Hematopoietic multipotent progenitor cell treated with erythropoietin and hydrocortisone succinate and interleukin-3 and kit ligand, for 4 days (in vitro differentiated cells): ENCODE results near the gene TREX2.
A peak's percentile ranks its signal among the peaks of the same experiment; 100 is the strongest.

Experiments used
- DNase-seq: peaks from one replicate; pipeline ENCODE4 v3.0.0-alpha.2; 2015

Gene TREX2

DNA sequence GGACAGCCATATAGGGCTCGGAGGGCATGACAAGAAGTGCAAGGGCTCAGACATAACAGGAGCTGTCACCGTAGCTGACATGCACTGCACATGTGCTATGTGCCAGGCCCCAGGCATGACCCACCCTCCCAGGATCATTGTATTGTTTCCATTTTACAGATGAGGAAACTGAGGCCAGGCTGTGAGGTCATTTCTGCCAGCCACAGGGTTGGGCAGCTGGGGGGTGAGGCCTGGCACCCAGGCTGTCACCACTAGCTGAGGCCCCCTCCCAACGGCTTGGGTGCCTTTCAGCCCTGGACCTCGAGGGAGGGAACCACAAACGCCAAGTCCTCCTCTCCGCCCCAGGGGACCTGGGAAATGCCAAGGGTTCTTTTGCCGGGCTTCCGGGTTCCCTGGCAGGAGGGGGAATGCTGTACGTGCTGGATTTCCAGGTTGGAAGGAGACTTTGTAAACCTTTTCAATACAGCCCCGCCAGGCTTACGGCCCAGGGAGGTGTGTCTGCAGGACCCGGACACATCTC, 12.6 kb downstream of the TREX2 start:
- DNase-seq, result no peak

GRCh38 chrX:153430796-153431195, 15.1 kb downstream of the TREX2 start:
- DNase-seq, result no peak

GRCh38 chrX:153426204-153426603, 19.7 kb downstream of the TREX2 start:
- no peak for DNase-seq

- DNase-seq, result no peak
Measured at GRCh38 chrX:153423652-153424051, 22.2 kb downstream of the TREX2 start.

DNA sequence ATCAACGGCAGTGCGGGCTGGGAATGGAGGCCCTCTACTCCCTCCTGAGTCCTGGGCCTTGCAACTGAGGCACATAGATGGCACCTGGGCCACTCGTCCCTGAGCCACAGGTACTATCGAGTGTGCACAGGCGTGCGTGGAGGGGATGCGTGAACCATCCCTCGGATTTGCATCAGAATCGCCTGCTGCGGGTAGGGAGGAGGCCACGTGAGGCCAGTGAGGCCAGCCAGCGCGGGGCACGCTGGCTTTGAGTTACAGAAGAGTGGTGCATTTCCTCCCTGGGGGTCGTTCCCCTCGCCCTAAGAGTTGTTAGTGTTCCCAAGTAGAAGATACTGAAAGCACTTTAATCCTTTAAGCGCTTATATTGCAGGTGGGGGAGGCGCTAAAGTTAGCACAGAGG, 24.0 kb downstream of the TREX2 start:
- DNase-seq, result no peak

DNA sequence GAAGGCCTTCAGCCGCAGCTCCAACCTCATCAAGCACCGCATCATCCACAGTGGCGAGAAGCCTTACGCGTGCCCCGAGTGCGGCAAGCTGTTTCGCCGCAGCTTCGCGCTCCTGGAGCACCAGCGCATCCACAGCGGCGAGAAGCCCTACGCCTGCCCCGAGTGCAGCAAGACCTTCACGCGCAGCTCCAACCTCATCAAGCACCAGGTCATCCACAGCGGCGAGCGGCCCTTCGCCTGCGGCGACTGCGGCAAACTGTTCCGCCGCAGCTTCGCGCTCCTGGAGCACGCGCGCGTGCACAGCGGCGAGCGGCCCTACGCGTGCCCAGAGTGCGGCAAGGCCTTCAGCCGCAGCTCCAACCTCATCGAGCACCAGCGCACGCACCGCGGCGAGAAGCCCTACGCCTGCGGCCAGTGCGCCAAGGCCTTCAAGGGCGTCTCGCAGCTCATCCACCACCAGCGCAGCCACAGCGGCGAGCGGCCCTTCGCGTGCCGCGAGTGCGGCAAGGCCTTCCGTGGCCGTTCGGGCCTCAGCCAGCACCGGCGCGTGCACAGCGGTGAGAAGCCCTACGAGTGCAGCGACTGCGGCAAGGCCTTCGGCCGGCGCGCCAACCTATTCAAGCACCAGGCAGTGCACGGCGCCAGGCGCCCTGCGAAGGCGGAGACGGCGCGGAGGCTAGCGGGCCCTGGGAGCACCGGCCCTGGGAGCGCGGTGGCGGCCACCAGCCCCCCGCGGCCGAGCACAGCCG, 24.8 kb downstream of the TREX2 start:
- DNase-seq, result no peak

DNA sequence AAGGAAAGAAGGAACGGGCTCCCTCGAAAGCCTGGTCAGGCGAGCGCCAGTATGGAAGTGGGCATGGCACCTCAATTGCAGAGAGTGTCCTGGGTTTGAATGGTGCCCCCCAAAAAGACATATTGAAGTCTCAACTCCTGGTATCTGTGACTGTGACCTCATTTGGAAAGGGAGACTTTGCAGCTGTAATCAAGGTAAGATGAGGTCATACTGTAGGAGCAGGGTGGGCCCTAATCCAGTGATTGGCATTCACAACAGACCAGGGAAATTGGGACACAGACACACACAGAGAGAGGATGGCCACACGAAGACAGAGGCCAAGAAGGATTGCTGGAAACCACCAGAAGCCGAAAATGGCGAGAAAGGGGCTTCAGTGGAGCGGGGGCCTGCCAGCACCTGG, 28.2 kb downstream of the TREX2 start:
- DNase-seq, result no peak

- DNase-seq, result no peak
Measured at GRCh38 chrX:153416781-153417450, 28.9 kb downstream of the TREX2 start.

DNA sequence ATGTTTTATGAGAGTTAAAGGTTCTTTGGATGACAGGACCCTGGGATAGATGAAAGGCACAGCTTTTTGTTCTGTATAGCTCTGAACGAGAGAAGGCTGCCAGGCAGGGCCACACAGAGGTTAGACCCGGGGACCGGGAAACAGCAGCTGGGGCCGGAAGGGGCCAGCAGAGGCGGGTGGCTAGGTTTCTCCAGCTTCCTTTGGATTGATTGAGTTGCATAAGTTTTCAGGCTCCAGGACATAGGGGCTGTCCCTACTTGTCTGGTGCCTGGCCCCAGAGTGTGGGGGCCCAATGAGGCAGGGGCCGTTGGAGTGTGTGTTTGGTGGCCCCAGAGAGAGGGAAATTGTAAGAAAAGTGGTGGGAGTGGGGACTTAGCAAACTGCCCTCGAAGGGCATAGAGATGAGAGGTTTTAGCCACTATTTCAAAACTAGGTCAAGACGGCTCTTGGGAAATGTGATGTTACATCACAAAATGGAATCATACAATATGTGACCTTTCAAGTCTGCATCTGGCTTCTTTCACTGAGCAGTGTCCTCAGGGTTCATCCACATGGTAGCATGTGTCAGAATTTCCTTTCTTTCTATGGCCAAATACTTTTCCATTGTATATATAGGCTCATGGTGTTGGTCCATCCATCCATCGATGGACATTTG, 30.9 kb downstream of the TREX2 start:
- DNase-seq, result no peak

DNA sequence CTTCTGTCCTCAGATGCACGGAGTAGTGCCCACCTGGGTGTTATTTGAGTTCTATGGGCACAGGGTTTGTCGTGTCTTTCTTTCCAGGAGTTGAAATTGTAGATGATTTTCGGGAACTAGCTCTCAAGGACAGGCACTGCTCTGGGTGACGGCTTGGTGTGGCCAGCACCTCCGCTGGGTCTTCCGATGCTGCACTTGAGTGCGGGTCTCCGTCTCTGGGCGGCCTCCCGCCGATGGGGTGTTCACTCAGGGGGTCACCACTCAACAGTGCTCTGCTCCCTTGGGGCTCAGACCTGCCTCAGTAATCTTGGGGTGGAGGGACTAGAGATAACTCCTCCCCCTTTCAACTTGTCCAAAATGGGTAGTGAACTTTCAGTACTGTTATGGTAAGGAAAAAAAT, 32.1 kb downstream of the TREX2 start:
- no peak for DNase-seq

- no peak for DNase-seq
Measured at GRCh38 chrX:153412746-153413720, 32.8 kb downstream of the TREX2 start.

- DNase-seq, result no peak
Measured at GRCh38 chrX:153411988-153412574, 33.8 kb downstream of the TREX2 start.

- peak; percentile 69 for DNase-seq
Measured at GRCh38 chrX:153411255-153411987, 34.4 kb downstream of the TREX2 start, which contains the start of gene ZFP92. TSS of gene ZFP92 (plus strand) at chrX:153411472. CDS start at chrX:153418323, 6,851 bp downstream.

- DNase-seq, result no peak
Measured at GRCh38 chrX:153410888-153411254, 35.0 kb downstream of the TREX2 start.

- no peak for DNase-seq
Measured at GRCh38 chrX:153410373-153410772, 35.5 kb downstream of the TREX2 start.

- no peak for DNase-seq
Measured at GRCh38 chrX:153409414-153410101, 36.3 kb downstream of the TREX2 start.

GRCh38 chrX:153408871-153409351, 36.9 kb downstream of the TREX2 start:
- DNase-seq, result no peak

DNA sequence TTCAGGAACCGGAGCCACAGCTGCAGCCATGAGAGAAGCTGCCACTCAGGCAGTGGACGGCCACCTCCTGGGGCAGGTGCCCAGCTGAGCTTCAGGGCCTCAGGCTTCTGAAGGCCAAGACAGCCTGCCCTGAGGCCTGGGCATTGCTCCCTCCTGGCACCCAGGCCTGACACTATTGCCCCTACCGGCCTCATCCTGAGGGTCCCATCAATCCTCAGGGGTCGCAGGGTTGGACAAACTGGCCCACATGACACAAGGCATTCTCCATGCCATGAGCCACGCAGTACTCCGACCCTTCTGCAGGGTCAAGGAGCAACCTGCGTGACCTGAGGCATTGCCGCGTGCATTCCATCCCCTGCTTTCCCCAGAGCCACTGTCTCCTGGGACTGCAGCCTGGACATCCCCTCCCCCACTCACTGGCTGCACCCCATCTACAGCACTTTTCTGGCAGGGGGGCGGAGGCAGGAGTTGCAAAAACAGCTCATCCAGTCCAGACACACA, 37.6 kb downstream of the TREX2 start:
- DNase-seq, result no peak

DNA sequence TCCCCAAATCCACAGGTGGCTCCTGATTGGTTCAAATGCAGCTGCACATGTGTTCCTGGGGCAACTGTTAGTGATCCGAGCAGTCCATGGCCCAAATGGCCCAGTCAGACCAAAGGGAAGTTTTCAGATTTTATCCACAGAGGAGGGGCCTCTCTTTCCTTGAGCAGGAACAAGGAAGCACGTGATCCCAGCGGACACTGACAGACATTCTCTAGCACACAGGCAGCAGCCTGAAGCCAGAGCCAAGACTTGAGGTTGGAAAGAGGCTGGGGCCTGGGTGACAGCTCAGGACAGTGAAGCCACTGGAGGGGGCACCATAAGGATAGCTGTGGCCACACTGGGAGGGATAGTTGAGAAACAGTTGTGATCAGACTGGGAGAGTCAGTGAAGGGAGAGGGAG, 38.1 kb downstream of the TREX2 start:
- no peak for DNase-seq

- no peak for DNase-seq
Measured at GRCh38 chrX:153406903-153407302, 39.0 kb downstream of the TREX2 start.
